Mesothelial cell of epicardium (in vitro differentiated cells): ENCODE results near the gene CLDN5. TPM values are rescaled to one million over a fixed set of nuclear protein-coding genes. Genes with fewer than 3 reads are reported as not detected.

Experiments
- DNase-seq, 2 experiments: peaks; one replicate each; pipeline ENCODE4 v3.0.0; 2021; ENCODE audit warnings: low spot score in 2 of 2; ENCODE audit not compliant: unreplicated experiment in 2 of 2
- H3K27ac Mint-ChIP-seq: 2 replicates; pipeline ENCODE4 v1.8.0; 2021; ENCODE audit warnings: mixed read lengths
- H3K27me3 Mint-ChIP-seq: 2 replicates; pipeline ENCODE4 v1.8.0; 2021; ENCODE audit warnings: low read depth, mixed read lengths
- H3K36me3 Mint-ChIP-seq: 2 replicates; pipeline ENCODE4 v1.8.0; 2021; ENCODE audit warnings: mixed read lengths
- H3K4me1 Mint-ChIP-seq: 2 replicates; pipeline ENCODE4 v1.8.0; 2021; ENCODE audit warnings: mixed read lengths
- H3K4me3 Mint-ChIP-seq: 2 replicates; pipeline ENCODE4 v1.8.0; 2021; ENCODE audit warnings: mild to moderate bottlenecking, moderate library complexity, mixed read lengths
- H3K9me3 Mint-ChIP-seq: 2 replicates; pipeline ENCODE4 v1.8.0; 2021; ENCODE audit warnings: mixed read lengths
- CTCF ChIP-seq: fragments of 200-600 bp; sonication (generic); IDR thresholded peaks from one replicate; pipeline ENCODE4 v1.5.0; 2021; ENCODE audit warnings: antibody characterized with exemption; ENCODE audit not compliant: unreplicated experiment
- total RNA-seq: library from RNA; stranded (reverse); gene quantifications from 3 replicates; pipeline ENCODE4 v1.2.1, GENCODE V29; 2021

CLDN5 gene
- total RNA-seq, 1 donor from 2014 or later: not detected

DNA sequence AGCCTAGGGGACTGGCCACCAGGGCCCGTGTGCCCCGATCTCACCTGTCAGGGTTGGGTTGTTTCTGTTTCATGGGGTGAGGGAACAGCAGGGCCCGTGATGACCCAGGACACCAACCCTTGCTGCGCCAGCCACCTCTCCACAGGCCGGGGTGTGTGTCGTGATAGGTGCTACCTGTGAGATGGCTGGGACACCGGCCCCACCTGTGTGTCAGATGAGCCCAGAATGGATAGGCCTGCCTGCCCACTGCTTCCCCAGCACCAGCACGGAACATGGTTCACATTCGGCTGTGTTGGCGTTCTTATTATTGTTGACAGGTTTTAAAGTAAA, 7.1 kb downstream of the CLDN5 start:
- Mint-ChIP-seq H3K9me3 (peaks cover 8% of the 10 kb centered on the region), H3K36me3 (peaks cover 23% of the 10 kb centered on the region), H3K27me3 (peaks cover 8% of the 10 kb centered on the region), H3K4me3 (no peak overlapping the region), H3K27ac (no peak overlapping the region), H3K4me1 (no peaks in the 10 kb centered on the region)
- DNase-seq: no peak
- TF ChIP-seq CTCF: no peak

DNA sequence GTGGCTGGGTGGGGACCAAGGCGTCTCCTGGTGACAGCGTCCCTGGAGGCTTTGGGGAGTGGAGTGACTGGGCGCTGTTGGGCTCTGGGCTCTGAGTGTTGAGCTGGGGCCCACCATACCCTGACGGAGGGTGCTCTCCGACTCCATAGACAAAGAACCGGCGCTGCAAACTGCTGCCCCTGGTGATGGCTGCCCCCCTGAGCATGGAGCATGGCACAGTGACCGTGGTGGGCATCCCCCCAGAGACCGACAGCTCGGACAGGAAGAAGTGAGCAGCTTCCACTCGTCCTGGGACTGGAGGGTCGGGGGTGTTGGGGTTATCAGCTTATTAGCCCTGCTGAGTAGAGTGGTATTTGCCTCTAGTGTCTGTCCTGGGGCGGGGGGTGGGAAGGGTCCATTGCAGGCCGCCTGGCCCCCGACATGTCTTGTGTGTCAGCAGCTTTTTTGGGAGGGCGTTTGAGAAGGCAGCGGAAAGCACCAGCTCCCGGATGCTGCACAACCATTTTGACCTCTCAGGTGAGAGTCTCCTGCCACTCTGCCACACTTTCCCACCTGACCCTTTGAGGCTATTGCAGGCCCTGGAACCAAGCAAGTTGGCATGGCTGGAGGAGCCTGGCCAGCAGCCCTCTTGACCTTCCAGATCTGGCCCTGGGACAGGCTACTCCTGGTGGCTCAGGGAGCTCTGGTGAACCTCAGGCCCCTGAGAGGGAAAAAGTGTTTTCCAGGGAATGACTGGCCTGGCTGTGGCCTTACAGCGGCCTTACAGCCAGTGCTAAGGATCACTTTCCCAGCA, 7.6 kb downstream of the CLDN5 start:
- DNase-seq: no peak
- TF ChIP-seq CTCF: no peak
- peaks cover 2% of the 10 kb centered on the region for H3K27me3 Mint-ChIP-seq
- H3K4me3 Mint-ChIP-seq: no peak overlapping the region
- no peaks in the 10 kb centered on the region for H3K4me1 Mint-ChIP-seq
- no peak overlapping the region for H3K27ac Mint-ChIP-seq
- peaks cover 24% of the 10 kb centered on the region for H3K36me3 Mint-ChIP-seq
- H3K9me3 Mint-ChIP-seq: peaks cover 8% of the 10 kb centered on the region

GRCh38 chr22:19515654-19516377, 8.4 kb downstream of the CLDN5 start:
- Mint-ChIP-seq H3K4me1 (no peaks in the 10 kb centered on the region), H3K36me3 (peaks cover 28% of the 10 kb centered on the region), H3K4me3 (no peak overlapping the region), H3K27ac (no peak overlapping the region), H3K9me3 (peaks cover 8% of the 10 kb centered on the region), H3K27me3 (peaks cover 1% of the 10 kb centered on the region)
- DNase-seq: no peak
- no peak for TF ChIP-seq CTCF

DNA sequence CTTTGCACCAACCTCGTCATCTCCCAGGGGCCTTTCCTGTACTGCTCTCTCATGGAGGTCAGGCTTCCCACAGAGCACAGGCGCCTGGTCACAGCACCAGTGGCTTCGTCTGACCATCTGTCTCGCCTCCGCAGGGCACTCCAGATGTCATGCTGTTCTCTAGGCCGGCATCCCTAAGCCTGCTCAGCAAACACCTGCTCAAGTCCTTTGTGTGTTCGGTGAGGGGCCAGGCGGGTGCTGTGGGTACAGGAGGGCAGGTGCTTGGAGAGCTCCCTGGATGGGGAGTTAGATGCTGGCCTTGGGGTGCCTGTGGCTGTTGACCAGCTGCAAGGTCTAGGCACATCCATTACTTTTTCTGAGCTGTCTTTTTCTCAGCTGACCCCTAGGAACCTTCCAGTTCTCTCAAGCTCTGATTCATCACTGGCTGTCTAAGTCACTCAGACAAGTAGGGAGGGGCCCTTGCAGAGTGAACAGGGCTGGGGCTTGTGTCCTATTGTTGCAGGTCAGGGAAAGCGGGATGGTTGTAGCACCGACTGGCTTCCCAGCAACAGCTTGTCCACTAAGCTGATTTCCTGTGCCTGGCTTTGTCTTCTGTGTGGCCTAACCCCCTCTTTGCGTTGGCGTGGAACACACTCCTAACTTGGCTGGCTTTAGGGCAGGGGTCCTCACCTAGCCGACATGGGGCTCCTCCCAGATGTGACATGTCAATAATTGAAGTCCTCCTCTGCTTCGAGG, 9.2 kb downstream of the CLDN5 start:
- Mint-ChIP-seq H3K9me3 (peaks cover 8% of the 10 kb centered on the region), H3K36me3 (peaks cover 29% of the 10 kb centered on the region), H3K4me3 (no peak overlapping the region), H3K27me3 (no peaks in the 10 kb centered on the region), H3K4me1 (no peaks in the 10 kb centered on the region), H3K27ac (no peak overlapping the region)
- DNase-seq: no peak
- no peak for TF ChIP-seq CTCF

DNA sequence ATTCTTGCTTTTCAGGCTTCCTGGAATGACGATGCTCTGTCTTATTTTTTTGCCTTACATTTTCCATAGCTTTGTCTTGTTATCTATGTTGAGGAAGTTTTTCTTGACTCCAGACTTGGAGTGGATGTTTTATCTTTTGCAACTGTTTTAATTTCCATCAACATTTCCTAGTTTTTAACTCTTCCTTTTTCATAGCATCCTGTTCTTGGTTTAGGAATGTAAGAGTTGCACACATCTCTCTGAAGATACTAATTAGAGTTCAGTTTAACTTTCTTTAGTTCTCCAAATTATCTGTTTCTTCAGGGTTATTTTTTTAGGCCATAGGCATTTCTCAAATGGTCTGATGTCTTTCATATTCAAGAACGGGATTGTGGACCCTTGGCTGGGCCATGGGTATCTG, 10.4 kb downstream of the CLDN5 start:
- Mint-ChIP-seq H3K27ac (no peak overlapping the region), H3K4me3 (no peak overlapping the region), H3K9me3 (peaks cover 8% of the 10 kb centered on the region), H3K4me1 (no peaks in the 10 kb centered on the region), H3K27me3 (no peaks in the 10 kb centered on the region), H3K36me3 (peaks cover 29% of the 10 kb centered on the region)
- no peak for DNase-seq
- TF ChIP-seq CTCF: no peak
